ENCODE results near the gene MT3.
A peak's percentile ranks its signal among the peaks of the same experiment; 100 is the strongest.

MT3 gene

GRCh38 chr16:56589141-56590039 lies at the start of gene MT3:
MT3 (plus strand) TSS chr16:56589528; CDS start chr16:56589591, 63 bp downstream.
- H3K27me3 ChIP-seq (ENCODE audit: control insufficient read depth, insufficient read depth, low read length): peaks cover 74% of the 10 kb centered on the region
- H3K36me3 ChIP-seq (ENCODE audit: control insufficient read depth, insufficient read depth, low read length): no peaks in the 10 kb centered on the region
- no peaks in the 10 kb centered on the region for H3K9me3 ChIP-seq (ENCODE audit: control insufficient read depth, insufficient read depth, low read length)
- H3K4me3 ChIP-seq (ENCODE audit: low read depth, low read length): peak within 1 kb of the TSS; percentile 62
- H3K4me1 ChIP-seq (ENCODE audit: control insufficient read depth, insufficient read depth, low read length): no peaks in the 10 kb centered on the region
- H3K9ac ChIP-seq (ENCODE audit: low read depth, low read length): no peak within 1 kb of the TSS

- Histone ChIP-seq H3K27me3 (ENCODE audit: control insufficient read depth, insufficient read depth, low read length) (no peaks in the 10 kb centered on the region), H3K4me1 (ENCODE audit: control insufficient read depth, insufficient read depth, low read length) (no peaks in the 10 kb centered on the region), H3K36me3 (ENCODE audit: control insufficient read depth, insufficient read depth, low read length) (no peaks in the 10 kb centered on the region), H3K9ac (ENCODE audit: low read depth, low read length) (no peak overlapping the region), H3K4me3 (ENCODE audit: low read depth, low read length) (no peak overlapping the region), H3K9me3 (ENCODE audit: control insufficient read depth, insufficient read depth, low read length) (no peaks in the 10 kb centered on the region)
Measured at GRCh38 chr16:56539656-56540055, 49.7 kb upstream of the MT3 start.

- Histone ChIP-seq H3K36me3 (ENCODE audit: control insufficient read depth, insufficient read depth, low read length) (no peaks in the 10 kb centered on the region), H3K4me1 (ENCODE audit: control insufficient read depth, insufficient read depth, low read length) (peaks cover 4% of the 10 kb centered on the region), H3K9me3 (ENCODE audit: control insufficient read depth, insufficient read depth, low read length) (no peaks in the 10 kb centered on the region), H3K9ac (ENCODE audit: low read depth, low read length) (no peak overlapping the region), H3K27me3 (ENCODE audit: control insufficient read depth, insufficient read depth, low read length) (no peaks in the 10 kb centered on the region), H3K4me3 (ENCODE audit: low read depth, low read length) (no peak overlapping the region)
Measured at GRCh38 chr16:56542039-56542438, 47.3 kb upstream of the MT3 start.

- peak overlapping the region; percentile 14 for H3K4me3 ChIP-seq (ENCODE audit: low read depth, low read length)
- no peaks in the 10 kb centered on the region for H3K9me3 ChIP-seq (ENCODE audit: control insufficient read depth, insufficient read depth, low read length)
- no peaks in the 10 kb centered on the region for H3K36me3 ChIP-seq (ENCODE audit: control insufficient read depth, insufficient read depth, low read length)
- H3K27me3 ChIP-seq (ENCODE audit: control insufficient read depth, insufficient read depth, low read length): no peaks in the 10 kb centered on the region
- H3K4me1 ChIP-seq (ENCODE audit: control insufficient read depth, insufficient read depth, low read length): peaks cover 12% of the 10 kb centered on the region
- peak overlapping the region; percentile 9 for H3K9ac ChIP-seq (ENCODE audit: low read depth, low read length)
Measured at GRCh38 chr16:56547120-56547948, 42.0 kb upstream of the MT3 start.

GRCh38 chr16:56547949-56548567 lies 41.3 kb upstream of the MT3 start:
- H3K4me3 ChIP-seq (ENCODE audit: low read depth, low read length): peak overlapping the region; percentile 14
- peaks cover 12% of the 10 kb centered on the region for H3K4me1 ChIP-seq (ENCODE audit: control insufficient read depth, insufficient read depth, low read length)
- H3K9me3 ChIP-seq (ENCODE audit: control insufficient read depth, insufficient read depth, low read length): no peaks in the 10 kb centered on the region
- H3K36me3 ChIP-seq (ENCODE audit: control insufficient read depth, insufficient read depth, low read length): no peaks in the 10 kb centered on the region
- no peaks in the 10 kb centered on the region for H3K27me3 ChIP-seq (ENCODE audit: control insufficient read depth, insufficient read depth, low read length)
- peak overlapping the region; percentile 9 for H3K9ac ChIP-seq (ENCODE audit: low read depth, low read length)

- no peaks in the 10 kb centered on the region for H3K36me3 ChIP-seq (ENCODE audit: control insufficient read depth, insufficient read depth, low read length)
- H3K4me1 ChIP-seq (ENCODE audit: control insufficient read depth, insufficient read depth, low read length): peaks cover 12% of the 10 kb centered on the region
- H3K9ac ChIP-seq (ENCODE audit: low read depth, low read length): no peak overlapping the region
- H3K27me3 ChIP-seq (ENCODE audit: control insufficient read depth, insufficient read depth, low read length): no peaks in the 10 kb centered on the region
- H3K4me3 ChIP-seq (ENCODE audit: low read depth, low read length): no peak overlapping the region
- H3K9me3 ChIP-seq (ENCODE audit: control insufficient read depth, insufficient read depth, low read length): no peaks in the 10 kb centered on the region
Measured at GRCh38 chr16:56549161-56549560, 40.2 kb upstream of the MT3 start.

- no peaks in the 10 kb centered on the region for H3K27me3 ChIP-seq (ENCODE audit: control insufficient read depth, insufficient read depth, low read length)
- H3K4me1 ChIP-seq (ENCODE audit: control insufficient read depth, insufficient read depth, low read length): peaks cover 12% of the 10 kb centered on the region
- no peak overlapping the region for H3K9ac ChIP-seq (ENCODE audit: low read depth, low read length)
- H3K36me3 ChIP-seq (ENCODE audit: control insufficient read depth, insufficient read depth, low read length): no peaks in the 10 kb centered on the region
- no peaks in the 10 kb centered on the region for H3K9me3 ChIP-seq (ENCODE audit: control insufficient read depth, insufficient read depth, low read length)
- no peak overlapping the region for H3K4me3 ChIP-seq (ENCODE audit: low read depth, low read length)
Measured at GRCh38 chr16:56549744-56550385, 39.5 kb upstream of the MT3 start.

GRCh38 chr16:56551796-56552738 lies 37.3 kb upstream of the MT3 start:
- peaks cover 8% of the 10 kb centered on the region for H3K4me1 ChIP-seq (ENCODE audit: control insufficient read depth, insufficient read depth, low read length)
- H3K9ac ChIP-seq (ENCODE audit: low read depth, low read length): no peak overlapping the region
- H3K27me3 ChIP-seq (ENCODE audit: control insufficient read depth, insufficient read depth, low read length): no peaks in the 10 kb centered on the region
- H3K9me3 ChIP-seq (ENCODE audit: control insufficient read depth, insufficient read depth, low read length): no peaks in the 10 kb centered on the region
- no peaks in the 10 kb centered on the region for H3K36me3 ChIP-seq (ENCODE audit: control insufficient read depth, insufficient read depth, low read length)
- H3K4me3 ChIP-seq (ENCODE audit: low read depth, low read length): no peak overlapping the region

GRCh38 chr16:56554441-56554840 lies 34.9 kb upstream of the MT3 start:
- Histone ChIP-seq H3K4me1 (ENCODE audit: control insufficient read depth, insufficient read depth, low read length) (no peaks in the 10 kb centered on the region), H3K4me3 (ENCODE audit: low read depth, low read length) (no peak overlapping the region), H3K36me3 (ENCODE audit: control insufficient read depth, insufficient read depth, low read length) (no peaks in the 10 kb centered on the region), H3K9me3 (ENCODE audit: control insufficient read depth, insufficient read depth, low read length) (no peaks in the 10 kb centered on the region), H3K9ac (ENCODE audit: low read depth, low read length) (no peak overlapping the region), H3K27me3 (ENCODE audit: control insufficient read depth, insufficient read depth, low read length) (no peaks in the 10 kb centered on the region)

GRCh38 chr16:56558024-56558747 lies 31.1 kb upstream of the MT3 start:
- H3K27me3 ChIP-seq (ENCODE audit: control insufficient read depth, insufficient read depth, low read length): no peaks in the 10 kb centered on the region
- H3K4me3 ChIP-seq (ENCODE audit: low read depth, low read length): no peak overlapping the region
- no peaks in the 10 kb centered on the region for H3K9me3 ChIP-seq (ENCODE audit: control insufficient read depth, insufficient read depth, low read length)
- no peaks in the 10 kb centered on the region for H3K4me1 ChIP-seq (ENCODE audit: control insufficient read depth, insufficient read depth, low read length)
- H3K36me3 ChIP-seq (ENCODE audit: control insufficient read depth, insufficient read depth, low read length): no peaks in the 10 kb centered on the region
- no peak overlapping the region for H3K9ac ChIP-seq (ENCODE audit: low read depth, low read length)

All from iPS-15b (cell line).